Skin epidermis (tissue), 12 donors: ENCODE data around the gene CSRP2.

Source experiments
- H3K27ac ChIP-seq, 21 experiments: fragments of 200-600 bp; sonication (generic) in 11 of 21; one replicate each; pipeline ENCODE4 v1.5.0; 2020; ENCODE audit warnings: mild to moderate bottlenecking in 3 of 21, inconsistent platforms in 2 of 21, moderate library complexity in 2 of 21
- H3K4me3 ChIP-seq, 7 experiments: fragments of 200-600 bp; sonication (generic) in 2 of 7; one replicate each; pipeline ENCODE4 v1.5.0; 2020; ENCODE audit warnings: inconsistent platforms in 2 of 7, mild to moderate bottlenecking in 2 of 7, moderate library complexity in 1 of 7

The CSRP2 gene

GRCh38 chr12:76896274-76896673 is 17.5 kb upstream of the CSRP2 start:
- Histone ChIP-seq H3K4me3 (no peak overlapping the region), H3K27ac (no peak overlapping the region)

- H3K27ac ChIP-seq: no peak overlapping the region
- no peak overlapping the region for H3K4me3 ChIP-seq
These were observed 17.0 kb upstream of the CSRP2 start for GRCh38 chr12:76895796-76896195.

GRCh38 chr12:76891609-76892008 is 12.8 kb upstream of the CSRP2 start:
- no peak overlapping the region for H3K27ac ChIP-seq

GRCh38 chr12:76890151-76891143 is 11.6 kb upstream of the CSRP2 start:
- Histone ChIP-seq H3K4me3 (no peak overlapping the region), H3K27ac (no peak overlapping the region)

More at GRCh38 chr12:76891609-76892008, 12.8 kb upstream of the CSRP2 start:
- H3K4me3 ChIP-seq: no peak overlapping the region

GRCh38 chr12:76888775-76889174 is 10.0 kb upstream of the CSRP2 start:
- Histone ChIP-seq H3K4me3 (no peak overlapping the region), H3K27ac (no peak overlapping the region)

GRCh38 chr12:76883811-76884210 is 5.0 kb upstream of the CSRP2 start:
- H3K27ac ChIP-seq: no peak overlapping the region
- H3K4me3 ChIP-seq: no peak overlapping the region

- H3K4me3 ChIP-seq: no peak overlapping the region
- H3K27ac ChIP-seq: no peak overlapping the region
These were observed 4.3 kb upstream of the CSRP2 start for GRCh38 chr12:76883151-76883550.

GRCh38 chr12:76882367-76882766 is 3.5 kb upstream of the CSRP2 start:
- Histone ChIP-seq H3K27ac (no peak overlapping the region), H3K4me3 (no peak overlapping the region)

- H3K27ac ChIP-seq: no peak overlapping the region
- no peak overlapping the region for H3K4me3 ChIP-seq
These were observed 2.3 kb upstream of the CSRP2 start for GRCh38 chr12:76881142-76881541.

- Histone ChIP-seq H3K27ac (peak overlapping the region in 3 of 21 experiments; percentile 19 to 92 (median 91)), H3K4me3 (no peak overlapping the region)
These were observed 1.8 kb upstream of the CSRP2 start for GRCh38 chr12:76880519-76881023.

- peak overlapping the region in 6 of 7 experiments; percentile 48 to 74 (median 61) for H3K4me3 ChIP-seq
- H3K27ac ChIP-seq: peak overlapping the region; percentile 57 to 92 (median 86)
These were observed 1.1 kb upstream of the CSRP2 start for GRCh38 chr12:76879710-76880518.

- peak overlapping the region; percentile 18 to 92 (median 85) for H3K27ac ChIP-seq
- peak overlapping the region; percentile 48 to 74 (median 63) for H3K4me3 ChIP-seq
These were observed 520 bp downstream of the CSRP2 start for GRCh38 chr12:76878099-76878898.

GRCh38 chr12:76876696-76877229 is 2.1 kb downstream of the CSRP2 start:
- H3K4me3 ChIP-seq: no peak overlapping the region
- peak overlapping the region in 2 of 21 experiments; percentile 3 to 85 for H3K27ac ChIP-seq

- Histone ChIP-seq H3K27ac (peak overlapping the region in 2 of 21 experiments; percentile 7 to 19), H3K4me3 (no peak overlapping the region)
These were observed 4.2 kb downstream of the CSRP2 start for GRCh38 chr12:76874491-76875190.

- Histone ChIP-seq H3K27ac (peak overlapping the region in 1 of 21 experiments; percentile 19), H3K4me3 (no peak overlapping the region)
These were observed 4.8 kb downstream of the CSRP2 start for GRCh38 chr12:76874027-76874426.

GRCh38 chr12:76872415-76872814 is 6.4 kb downstream of the CSRP2 start:
- Histone ChIP-seq H3K4me3 (no peak overlapping the region), H3K27ac (no peak overlapping the region)

GRCh38 chr12:76871742-76872141 is 7.1 kb downstream of the CSRP2 start:
- H3K27ac ChIP-seq: no peak overlapping the region
- H3K4me3 ChIP-seq: no peak overlapping the region

- Histone ChIP-seq H3K27ac (no peak overlapping the region), H3K4me3 (no peak overlapping the region)
These were observed 7.7 kb downstream of the CSRP2 start for GRCh38 chr12:76871082-76871481.
